Central memory CD8-positive, alpha-beta T cell (primary cell): Measurements from ENCODE around the gene STARD3.
"Not testable (repeated sequence)": the region's sequence is repeated elsewhere in the genome, so short reads cannot be mapped to it uniquely, and the experiment has no call there.

Experiments
- ATAC-seq: fragments of 150-1000 bp; cut with Tn5 transposase; replicated peaks from 2 replicates; pipeline ENCODE4 v1.10.0; 2022; ENCODE audit warnings: mild to moderate bottlenecking, moderate FRiP score, moderate number of reproducible peaks; ENCODE audit not compliant: poor library complexity, severe bottlenecking; ENCODE audit errors: extremely low read depth
- DNase-seq, 2 donors: peaks; one replicate each; pipeline ENCODE4 v3.0.0; 2021; ENCODE audit warnings: low spot score in 2 of 2
- H3K27ac Mint-ChIP-seq: one replicate; pipeline ENCODE4 v1.8.0; 2022; ENCODE audit warnings: low read depth, mild to moderate bottlenecking, moderate library complexity, mixed read lengths
- H3K27me3 Mint-ChIP-seq: one replicate; pipeline ENCODE4 v1.8.0; 2022; ENCODE audit warnings: mixed read lengths
- H3K36me3 Mint-ChIP-seq: one replicate; pipeline ENCODE4 v1.8.0; 2022; ENCODE audit warnings: mild to moderate bottlenecking, moderate library complexity, mixed read lengths; ENCODE audit not compliant: insufficient read depth
- H3K4me1 Mint-ChIP-seq: one replicate; pipeline ENCODE4 v1.8.0; 2022; ENCODE audit warnings: mixed read lengths
- H3K4me3 Mint-ChIP-seq: one replicate; pipeline ENCODE4 v1.8.0; 2022; ENCODE audit warnings: mild to moderate bottlenecking, moderate library complexity, mixed read lengths
- H3K9me3 Mint-ChIP-seq: one replicate; pipeline ENCODE4 v1.8.0; 2022; ENCODE audit warnings: mixed read lengths

STARD3 gene

GRCh38 chr17:39709319-39709997 is 72.5 kb downstream of the STARD3 start:
- DNase-seq (no peak), ATAC-seq (no peak)
- no peaks in the 10 kb centered on the region for H3K9me3 Mint-ChIP-seq
- H3K4me1 Mint-ChIP-seq = peaks cover 14% of the 10 kb centered on the region
- no peaks in the 10 kb centered on the region for H3K36me3 Mint-ChIP-seq
- no peaks in the 10 kb centered on the region for H3K27me3 Mint-ChIP-seq
- no peak overlapping the region for H3K4me3 Mint-ChIP-seq
- peak overlapping the region; percentile 68 for H3K27ac Mint-ChIP-seq

GRCh38 chr17:39709998-39710964 is 73.3 kb downstream of the STARD3 start:
- Mint-ChIP-seq H3K27ac (peak overlapping the region; percentile 68), H3K9me3 (no peaks in the 10 kb centered on the region)
- ATAC-seq = no peak

GRCh38 chr17:39711071-39711470 is 74.1 kb downstream of the STARD3 start:
- not testable (repeated sequence) for H3K9me3 Mint-ChIP-seq, ATAC-seq, DNase-seq, H3K4me3 Mint-ChIP-seq, H3K27me3 Mint-ChIP-seq, H3K27ac Mint-ChIP-seq, H3K36me3 Mint-ChIP-seq
- H3K4me1 Mint-ChIP-seq = peaks cover 14% of the 10 kb centered on the region

More at GRCh38 chr17:39709998-39710964, 73.3 kb downstream of the STARD3 start:
- no peak for DNase-seq
- no peaks in the 10 kb centered on the region for H3K27me3 Mint-ChIP-seq
- H3K4me3 Mint-ChIP-seq = no peak overlapping the region
- H3K4me1 Mint-ChIP-seq = peaks cover 14% of the 10 kb centered on the region
- H3K36me3 Mint-ChIP-seq = no peaks in the 10 kb centered on the region

- peaks cover 12% of the 10 kb centered on the region for H3K4me1 Mint-ChIP-seq
- ATAC-seq = no peak
- H3K27me3 Mint-ChIP-seq = no peaks in the 10 kb centered on the region
Observed at GRCh38 chr17:39711851-39712250, 74.9 kb downstream of the STARD3 start.

More at GRCh38 chr17:39711851-39712250, 74.9 kb downstream of the STARD3 start:
- Mint-ChIP-seq H3K36me3 (no peaks in the 10 kb centered on the region), H3K4me3 (no peak overlapping the region), H3K9me3 (no peaks in the 10 kb centered on the region), H3K27ac (no peak overlapping the region)
- no peak for DNase-seq
